ENCODE measurements around the gene TCF7L1.

DNA sequence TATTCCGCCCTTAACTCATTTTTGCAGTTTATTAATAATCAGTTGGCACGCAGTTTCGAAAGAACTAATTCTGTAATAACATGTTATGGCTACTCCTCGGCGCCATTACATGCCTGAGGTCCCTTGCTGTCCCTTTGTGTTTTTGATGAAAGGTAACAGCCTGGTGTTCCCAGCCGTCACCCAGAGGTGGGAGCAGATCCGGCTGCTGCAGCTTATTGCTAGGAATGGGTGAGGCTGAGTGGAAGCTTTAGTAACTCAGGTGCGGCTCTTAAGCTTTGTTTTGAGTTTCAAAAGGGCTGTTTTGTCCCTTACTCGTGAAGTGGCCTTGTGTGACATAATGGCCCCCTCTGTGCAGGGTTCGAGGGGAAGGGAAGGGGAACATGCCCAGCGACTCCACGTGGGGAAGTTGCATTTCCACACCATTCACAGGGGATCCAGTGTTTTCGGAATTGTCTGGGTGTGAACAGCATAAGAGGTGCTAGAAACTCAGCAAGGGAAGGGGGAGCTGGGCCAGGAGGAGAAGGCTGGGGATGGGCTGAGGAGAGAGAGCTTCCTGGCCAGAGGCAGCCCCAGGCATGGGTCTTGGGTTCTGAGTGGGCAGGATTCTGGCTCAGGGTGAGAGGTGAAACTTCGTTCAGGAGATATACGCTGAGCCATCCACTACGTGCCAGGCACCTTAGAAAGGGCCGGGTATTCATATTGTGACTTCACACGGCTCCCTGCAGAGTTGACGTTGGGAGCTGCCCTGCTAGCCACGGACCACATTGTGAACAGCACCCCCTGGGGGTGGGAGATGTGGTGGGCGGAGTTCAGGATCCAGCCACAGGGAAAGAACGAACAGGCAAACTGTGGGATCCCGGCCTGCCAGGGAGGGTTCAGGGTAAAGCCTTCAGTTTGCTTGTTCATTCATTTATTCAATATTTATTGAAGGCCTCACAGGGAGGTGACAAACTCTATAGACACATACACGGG lies 110.2 kb downstream of the TCF7L1 start:
- TF ChIP-seq, protein P1, sequence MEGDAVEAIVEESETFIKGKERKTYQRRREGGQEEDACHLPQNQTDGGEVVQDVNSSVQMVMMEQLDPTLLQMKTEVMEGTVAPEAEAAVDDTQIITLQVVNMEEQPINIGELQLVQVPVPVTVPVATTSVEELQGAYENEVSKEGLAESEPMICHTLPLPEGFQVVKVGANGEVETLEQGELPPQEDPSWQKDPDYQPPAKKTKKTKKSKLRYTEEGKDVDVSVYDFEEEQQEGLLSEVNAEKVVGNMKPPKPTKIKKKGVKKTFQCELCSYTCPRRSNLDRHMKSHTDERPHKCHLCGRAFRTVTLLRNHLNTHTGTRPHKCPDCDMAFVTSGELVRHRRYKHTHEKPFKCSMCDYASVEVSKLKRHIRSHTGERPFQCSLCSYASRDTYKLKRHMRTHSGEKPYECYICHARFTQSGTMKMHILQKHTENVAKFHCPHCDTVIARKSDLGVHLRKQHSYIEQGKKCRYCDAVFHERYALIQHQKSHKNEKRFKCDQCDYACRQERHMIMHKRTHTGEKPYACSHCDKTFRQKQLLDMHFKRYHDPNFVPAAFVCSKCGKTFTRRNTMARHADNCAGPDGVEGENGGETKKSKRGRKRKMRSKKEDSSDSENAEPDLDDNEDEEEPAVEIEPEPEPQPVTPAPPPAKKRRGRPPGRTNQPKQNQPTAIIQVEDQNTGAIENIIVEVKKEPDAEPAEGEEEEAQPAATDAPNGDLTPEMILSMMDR (IDR thresholded peaks at IDR 0.05; ENCODE audit: poor library complexity, severe bottlenecking), result no peak
- no peak for TF ChIP-seq POLR2AphosphoS5 (IDR thresholded peaks at IDR 0.05)
- no peak for TF ChIP-seq EP300 (conservative IDR thresholded peaks at IDR 0.05; ENCODE audit: poor library complexity, severe bottlenecking)
- no peak for TF ChIP-seq MXI1 (conservative IDR thresholded peaks at IDR 0.05; ENCODE audit: poor library complexity, severe bottlenecking)
